ENCODE measurements around the gene PPP1R9B.

PPP1R9B gene

DNA sequence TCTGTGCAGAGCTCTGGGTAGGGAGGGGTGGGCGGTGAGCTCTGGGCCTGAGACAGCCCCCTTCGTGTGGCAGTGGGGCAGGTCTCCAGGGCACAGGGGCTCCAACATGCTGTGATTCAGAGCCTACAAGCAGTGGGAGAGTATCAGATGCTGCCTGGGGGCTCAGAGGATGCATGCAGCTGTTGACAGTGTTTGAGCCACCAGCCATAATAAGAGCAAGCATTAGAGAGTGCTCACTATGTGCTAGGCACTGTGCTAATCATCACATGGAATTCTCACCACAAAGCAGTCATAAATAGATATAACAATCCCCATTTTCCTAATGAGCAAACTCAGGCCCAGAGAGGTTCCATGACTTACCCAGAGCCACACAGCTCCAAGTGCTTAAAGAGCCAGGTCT, 47.2 kb downstream of the PPP1R9B start:
- TF ChIP-seq, protein P1, sequence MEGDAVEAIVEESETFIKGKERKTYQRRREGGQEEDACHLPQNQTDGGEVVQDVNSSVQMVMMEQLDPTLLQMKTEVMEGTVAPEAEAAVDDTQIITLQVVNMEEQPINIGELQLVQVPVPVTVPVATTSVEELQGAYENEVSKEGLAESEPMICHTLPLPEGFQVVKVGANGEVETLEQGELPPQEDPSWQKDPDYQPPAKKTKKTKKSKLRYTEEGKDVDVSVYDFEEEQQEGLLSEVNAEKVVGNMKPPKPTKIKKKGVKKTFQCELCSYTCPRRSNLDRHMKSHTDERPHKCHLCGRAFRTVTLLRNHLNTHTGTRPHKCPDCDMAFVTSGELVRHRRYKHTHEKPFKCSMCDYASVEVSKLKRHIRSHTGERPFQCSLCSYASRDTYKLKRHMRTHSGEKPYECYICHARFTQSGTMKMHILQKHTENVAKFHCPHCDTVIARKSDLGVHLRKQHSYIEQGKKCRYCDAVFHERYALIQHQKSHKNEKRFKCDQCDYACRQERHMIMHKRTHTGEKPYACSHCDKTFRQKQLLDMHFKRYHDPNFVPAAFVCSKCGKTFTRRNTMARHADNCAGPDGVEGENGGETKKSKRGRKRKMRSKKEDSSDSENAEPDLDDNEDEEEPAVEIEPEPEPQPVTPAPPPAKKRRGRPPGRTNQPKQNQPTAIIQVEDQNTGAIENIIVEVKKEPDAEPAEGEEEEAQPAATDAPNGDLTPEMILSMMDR (IDR thresholded peaks at IDR 0.05; ENCODE audit: control extremely low read depth, extremely low read depth, low read depth, missing control alignments), result no peak
- POLR2A ChIA-PET, result no interaction called here
- no peak for DNase-seq (ENCODE audit: extremely low spot score)
- CTCF ChIA-PET, result interaction anchor here (1.5 to 15.6 kb wide), 3 partner anchors 9 to 15 kb away, joined by 3 to 246 read pairs (median 26); partner anchors contain the start of gene PDK2

DNA sequence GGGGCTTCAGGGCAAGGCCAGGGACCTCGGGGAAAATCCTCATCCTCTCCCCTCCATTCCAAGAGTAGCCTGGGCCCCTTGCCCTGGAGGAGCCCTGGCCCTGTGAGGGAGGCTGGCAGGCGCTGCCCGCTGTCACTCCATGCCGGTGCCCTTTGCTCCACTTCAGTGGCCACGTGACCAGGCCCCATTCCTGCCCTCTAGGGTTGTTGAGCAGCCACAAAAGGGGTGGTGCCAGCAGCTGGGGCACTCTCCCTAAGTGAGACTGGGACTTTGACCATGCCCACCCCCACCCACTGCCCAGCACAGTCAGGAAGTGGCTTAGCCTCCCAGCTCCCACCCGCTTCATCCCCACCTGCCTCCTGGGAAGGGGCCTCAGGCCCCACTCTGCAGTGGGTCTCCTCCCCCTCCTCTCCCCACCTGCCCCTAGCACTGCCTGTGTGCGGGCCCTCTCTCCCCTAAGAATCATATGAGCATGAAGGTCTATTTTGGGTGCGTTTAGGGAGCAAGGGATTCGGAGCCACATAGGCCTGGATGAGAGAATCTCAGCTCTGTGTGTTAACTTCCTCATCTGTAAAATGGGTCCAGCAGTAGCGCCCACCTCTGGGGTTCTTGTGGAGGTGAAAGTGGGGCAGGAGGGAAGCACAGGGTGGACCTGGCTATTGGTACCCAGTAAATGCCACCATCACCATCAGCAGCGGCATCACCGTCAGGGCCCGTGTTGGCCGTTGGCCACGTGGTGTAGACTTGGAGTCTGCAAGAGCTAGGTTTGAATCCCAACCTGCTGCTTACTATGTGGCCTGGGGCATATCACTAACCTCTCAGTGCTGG, 48.1 kb downstream of the PPP1R9B start:
- CTCF ChIA-PET, result interaction anchor here (3.7 to 15.6 kb wide), 2 partner anchors 8 to 13 kb away, joined by 26 to 246 read pairs; partner anchors contain the start of gene PDK2
- TF ChIP-seq, protein P1 (IDR thresholded peaks at IDR 0.05; ENCODE audit: control extremely low read depth, extremely low read depth, low read depth, missing control alignments), result no peak
- no peak for DNase-seq (ENCODE audit: extremely low spot score)
- POLR2A ChIA-PET, result no interaction called here

DNA sequence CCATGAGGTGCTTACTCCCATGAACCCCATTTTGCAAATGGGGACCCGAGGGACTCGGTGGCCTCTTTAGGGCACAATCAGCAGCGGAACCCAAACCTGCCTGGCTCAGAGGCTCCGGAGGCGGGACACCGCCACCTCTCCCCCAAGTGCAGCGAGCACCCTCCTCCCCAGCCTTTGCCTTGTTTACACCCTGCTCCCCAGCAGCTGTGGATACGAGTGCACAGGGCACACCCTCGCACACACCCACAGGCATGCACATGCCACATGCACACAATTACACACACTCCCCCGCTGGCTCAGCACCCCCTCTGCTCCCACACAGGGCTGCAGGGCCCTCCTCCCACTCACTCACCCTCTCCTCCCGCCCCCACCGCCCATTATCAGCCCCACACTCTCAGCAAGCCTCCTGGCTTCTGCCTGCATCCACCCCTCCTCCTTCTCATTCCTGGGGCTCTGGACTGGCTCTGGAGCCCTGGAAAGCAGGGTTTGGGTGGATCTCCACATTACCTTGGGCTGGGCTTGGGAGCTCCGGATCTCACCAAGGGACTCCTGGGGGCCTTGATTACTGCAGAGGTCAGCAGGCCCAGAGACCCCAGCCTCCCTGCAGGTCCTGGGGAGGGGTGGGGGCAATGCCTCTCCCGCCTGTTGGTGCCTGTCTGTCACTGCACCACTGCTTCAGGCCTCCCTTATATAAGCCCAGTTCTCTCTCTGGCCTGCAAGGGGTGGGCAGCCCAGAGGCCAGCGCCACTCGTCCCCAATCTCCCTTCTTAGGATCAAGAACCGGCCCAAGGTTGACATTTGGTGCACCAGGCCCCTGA, 48.9 kb downstream of the PPP1R9B start:
- no peak for DNase-seq (ENCODE audit: extremely low spot score)
- ChIA-PET POLR2A (no interaction called here), CTCF (interaction anchor here (1.2 to 15.6 kb wide), 3 partner anchors 7 to 31 kb away, joined by 3 to 246 read pairs (median 26); partner anchors contain the start of gene PDK2)
- TF ChIP-seq, protein P1 (IDR thresholded peaks at IDR 0.05; ENCODE audit: control extremely low read depth, extremely low read depth, low read depth, missing control alignments), result no peak

DNA sequence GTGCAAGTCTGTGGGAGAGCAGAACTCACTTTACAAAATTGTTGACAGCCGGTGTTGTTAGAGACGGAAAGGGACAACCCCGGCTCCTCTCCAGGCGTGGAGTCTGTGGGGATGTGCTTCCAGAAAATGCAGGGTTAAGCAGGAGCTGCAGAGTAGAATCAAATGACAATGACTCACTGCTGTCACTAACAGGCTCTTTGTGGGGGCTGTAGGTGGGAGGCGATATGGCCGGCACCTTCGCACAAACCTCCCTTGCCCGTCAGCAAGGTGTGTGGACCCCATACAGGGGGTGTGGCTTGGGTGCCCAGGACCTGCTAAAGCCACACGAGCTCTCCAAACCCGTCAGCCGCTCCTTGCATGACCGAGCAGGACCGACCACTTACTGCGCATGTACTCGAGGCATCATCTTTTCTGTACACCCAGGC, 49.5 kb downstream of the PPP1R9B start:
- CTCF ChIA-PET, result interaction anchor here (1.2 to 15.6 kb wide), 2 partner anchors 14 to 31 kb away, joined by 3 to 246 read pairs; no protein-coding TSS in a partner anchor
- POLR2A ChIA-PET, result no interaction called here
- TF ChIP-seq, protein P1 (IDR thresholded peaks at IDR 0.05; ENCODE audit: control extremely low read depth, extremely low read depth, low read depth, missing control alignments), result no peak
- DNase-seq (ENCODE audit: extremely low spot score), result no peak

DNA sequence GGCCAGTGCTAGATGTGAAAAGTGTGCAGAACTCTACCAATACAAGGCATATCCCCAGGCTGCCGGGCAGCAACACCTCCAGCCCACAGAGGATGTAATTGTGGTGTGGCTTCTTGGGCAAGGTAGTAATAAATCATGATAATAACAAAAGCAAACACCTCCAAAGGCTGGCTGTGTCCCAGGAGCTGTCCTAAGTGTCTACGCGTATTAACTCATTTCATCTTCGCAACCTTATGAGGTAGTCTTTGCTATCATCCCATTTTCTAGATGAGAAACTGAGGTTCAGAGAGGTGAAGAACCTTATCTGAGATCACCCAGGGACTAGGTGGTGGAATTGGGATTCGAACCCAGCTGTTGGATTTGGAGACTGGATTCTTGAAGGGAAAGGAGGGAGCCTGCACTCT, 50.0 kb downstream of the PPP1R9B start:
- no peak for DNase-seq (ENCODE audit: extremely low spot score)
- ChIA-PET POLR2A (no interaction called here), CTCF (interaction anchor here (1.0 to 15.6 kb wide), 4 partner anchors 13 to 39 kb away, joined by 3 to 246 read pairs (median 9); no protein-coding TSS in a partner anchor)
- TF ChIP-seq, protein P1 (IDR thresholded peaks at IDR 0.05; ENCODE audit: control extremely low read depth, extremely low read depth, low read depth, missing control alignments), result no peak

DNA sequence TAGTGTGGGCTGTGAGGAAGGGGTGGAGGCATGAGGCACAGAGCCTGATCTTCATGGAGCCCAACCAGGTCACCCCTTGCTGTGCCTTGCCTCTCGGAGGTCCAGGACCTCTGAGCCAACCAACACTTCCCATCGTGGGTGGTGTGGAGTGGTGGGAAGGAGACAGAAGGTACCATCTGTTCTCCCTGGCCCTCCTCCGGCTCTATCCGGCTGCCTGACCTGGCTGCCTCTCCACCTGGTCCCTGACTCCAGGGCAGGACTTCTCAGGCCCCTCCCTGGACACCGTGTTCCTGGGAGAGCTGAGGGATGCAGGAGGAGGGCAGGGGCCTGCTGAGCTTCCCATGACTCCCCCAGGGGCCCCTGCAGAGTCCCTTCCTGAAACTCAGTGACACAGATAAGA, 51.5 kb downstream of the PPP1R9B start:
- ChIA-PET POLR2A (no interaction called here), CTCF (interaction anchor here (0.6 to 15.6 kb wide), 4 partner anchors 11 to 78 kb away, joined by 3 to 246 read pairs (median 9); no protein-coding TSS in a partner anchor)
- DNase-seq (ENCODE audit: extremely low spot score), result no peak
- TF ChIP-seq, protein P1 (IDR thresholded peaks at IDR 0.05; ENCODE audit: control extremely low read depth, extremely low read depth, low read depth, missing control alignments), result no peak

Data from GM10248 (cell line).